Measurements from ENCODE around the gene COL12A1. TPM values are rescaled to one million over a fixed set of nuclear protein-coding genes. Genes with fewer than 3 reads are reported as not detected.

COL12A1 gene
- total RNA-seq, 4 donors from 2014 or later: 42.2 to 132 (median 55.0) TPM

DNA sequence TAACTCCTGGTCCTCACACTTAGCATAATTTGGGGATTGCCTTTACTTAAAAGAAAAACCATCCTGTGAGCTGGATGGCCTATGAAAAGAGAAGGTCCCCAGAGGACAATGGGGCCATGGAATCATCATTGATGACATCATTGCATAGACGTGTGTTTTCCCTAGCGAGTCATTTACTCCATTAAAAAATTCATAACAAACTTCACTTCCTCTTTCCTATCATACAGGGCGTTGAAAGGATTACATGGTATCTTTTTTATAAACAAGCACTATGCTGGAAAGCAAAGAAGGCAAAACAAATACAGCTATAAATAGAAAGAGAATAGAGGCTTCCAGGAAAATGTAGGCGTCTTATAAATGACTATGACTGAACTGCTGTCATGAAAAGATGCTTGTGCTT, 11.3 kb upstream of the COL12A1 start:
- intact Hi-C loops (cut with DNase I; ENCODE audit: low total_unique reads): no loop called here
- no peak overlapping the region for H3K4me3 ChIP-seq (ENCODE audit: low read depth, poor library complexity, severe bottlenecking)
- no peak for DNase-seq (ENCODE audit: low spot score in 2 of 2)
- WGBS, 2 donors: 13 to 16% methylated on average over 4 of the region's 4 CpGs
- TF ChIP-seq POLR2A (IDR thresholded peaks at IDR 0.05) (no peak), CTCF (IDR thresholded peaks at IDR 0.05) (no peak)

- TF ChIP-seq CTCF (IDR thresholded peaks at IDR 0.05) (no peak), POLR2A (IDR thresholded peaks at IDR 0.05) (no peak)
- H3K4me3 ChIP-seq (ENCODE audit: low read depth, poor library complexity, severe bottlenecking): no peak overlapping the region
- no peak for DNase-seq (ENCODE audit: low spot score in 2 of 2)
- WGBS, 2 donors: 48 to 51% methylated on average over 4 of the region's 4 CpGs
- intact Hi-C loops (cut with DNase I; ENCODE audit: low total_unique reads): no loop called here
Observed at GRCh38 chr6:75215291-75215690, 9.4 kb upstream of the COL12A1 start.

GRCh38 chr6:75213732-75214131, 7.9 kb upstream of the COL12A1 start:
- H3K4me3 ChIP-seq (ENCODE audit: low read depth, poor library complexity, severe bottlenecking): no peak overlapping the region
- WGBS, 2 donors: 75 to 76% methylated on average over 2 of the region's 2 CpGs
- DNase-seq (ENCODE audit: low spot score in 2 of 2): no peak
- TF ChIP-seq CTCF (IDR thresholded peaks at IDR 0.05) (no peak), POLR2A (IDR thresholded peaks at IDR 0.05) (no peak)
- intact Hi-C loops (cut with DNase I; ENCODE audit: low total_unique reads): no loop called here

- no peak for DNase-seq (ENCODE audit: low spot score in 2 of 2)
- 34 to 52% methylated on average over 1 of the region's 1 CpG for WGBS, 2 donors
- no peak overlapping the region for H3K4me3 ChIP-seq (ENCODE audit: low read depth, poor library complexity, severe bottlenecking)
- TF ChIP-seq CTCF (IDR thresholded peaks at IDR 0.05) (no peak), POLR2A (IDR thresholded peaks at IDR 0.05) (no peak)
- intact Hi-C loops (cut with DNase I; ENCODE audit: low total_unique reads): no loop called here
Observed at GRCh38 chr6:75213112-75213511, 7.3 kb upstream of the COL12A1 start.

DNA sequence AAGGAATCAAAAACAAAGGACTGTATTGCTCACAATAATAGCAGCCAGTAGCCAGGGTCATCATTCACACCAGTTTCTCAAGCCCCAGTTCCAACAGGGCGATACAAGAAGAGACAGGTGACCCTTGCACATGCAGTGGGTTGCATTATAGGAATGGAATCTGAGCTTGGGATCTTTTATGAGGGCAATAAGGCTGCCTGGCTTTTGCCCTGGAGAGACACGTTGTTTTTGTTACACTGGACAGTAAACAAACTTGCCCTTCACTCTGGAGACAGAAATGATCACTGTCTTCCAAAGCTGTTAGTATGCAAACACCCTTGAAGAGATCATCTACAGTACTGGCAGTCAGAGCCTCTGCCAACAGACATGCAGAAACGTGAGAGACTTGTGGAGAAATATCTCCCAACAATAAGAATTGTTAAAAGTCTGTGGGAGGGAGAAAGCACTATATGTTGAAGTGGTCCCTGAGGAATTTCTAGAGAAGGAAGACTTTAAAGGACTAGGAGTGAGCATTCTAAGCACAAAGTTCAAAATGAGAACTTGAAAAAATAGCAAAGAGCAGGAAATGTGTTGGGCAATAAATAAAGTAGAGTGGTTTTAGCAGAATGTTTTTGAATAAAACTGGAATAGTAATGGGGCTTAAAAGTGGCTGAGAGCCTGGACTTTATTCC, 6.2 kb upstream of the COL12A1 start:
- 16 to 30% methylated on average over 3 of the region's 3 CpGs for WGBS, 2 donors
- no peak overlapping the region for H3K4me3 ChIP-seq (ENCODE audit: low read depth, poor library complexity, severe bottlenecking)
- intact Hi-C loops (cut with DNase I; ENCODE audit: low total_unique reads): no loop called here
- TF ChIP-seq CTCF (IDR thresholded peaks at IDR 0.05) (no peak), POLR2A (IDR thresholded peaks at IDR 0.05) (no peak)
- no peak for DNase-seq (ENCODE audit: low spot score in 2 of 2)
